Smooth muscle cell (in vitro differentiated cells): ENCODE data around the gene DGAT2. TPM values are rescaled to one million over a fixed set of nuclear protein-coding genes. Genes with fewer than 3 reads are reported as not detected.

Source experiments
- DNase-seq: peaks from one replicate; lab custom pipeline; 2025; ENCODE audit not compliant: unreplicated experiment; lab: John Stamatoyannopoulos, UW
- H2AFZ ChIP-seq: fragments of 200-600 bp; sonication (generic); 2 replicates; pipeline ENCODE4 v1.6.0; 2016; ENCODE audit warnings: antibody characterized with exemption, low read depth, mild to moderate bottlenecking
- H3F3A ChIP-seq: fragments of 200-600 bp; sonication (generic); 2 replicates; pipeline ENCODE4 v1.6.0; 2017; ENCODE audit warnings: antibody characterized with exemption, low read depth
- H3K27ac ChIP-seq: fragments of 200-600 bp; sonication (generic); 2 replicates; pipeline ENCODE4 v1.5.1; 2016; ENCODE audit warnings: low read depth, mild to moderate bottlenecking
- H3K27me3 ChIP-seq: fragments of 200-600 bp; sonication (generic); 2 replicates; pipeline ENCODE4 v1.6.1; 2016; ENCODE audit warnings: low read depth, mild to moderate bottlenecking
- H3K36me3 ChIP-seq: fragments of 200-600 bp; sonication (generic); 2 replicates; pipeline ENCODE4 v1.5.1; 2016; ENCODE audit warnings: low read depth
- H3K4me1 ChIP-seq: fragments of 200-600 bp; sonication (generic); 2 replicates; pipeline ENCODE4 v1.5.1; 2016; ENCODE audit warnings: low read depth
- H3K4me2 ChIP-seq: fragments of 200-600 bp; sonication (generic); 2 replicates; pipeline ENCODE4 v1.6.0; 2016; ENCODE audit warnings: mild to moderate bottlenecking
- H3K4me3 ChIP-seq: fragments of 200-600 bp; sonication (generic); 2 replicates; pipeline ENCODE4 v1.5.1; 2016; ENCODE audit warnings: mild to moderate bottlenecking
- H3K79me2 ChIP-seq: fragments of 200-600 bp; sonication (generic); 2 replicates; pipeline ENCODE4 v1.6.0; 2016; ENCODE audit warnings: low read depth, mild to moderate bottlenecking
- H3K9ac ChIP-seq: fragments of 200-600 bp; sonication (generic); 2 replicates; pipeline ENCODE4 v1.6.0; 2016; ENCODE audit warnings: low read depth
- H3K9me3 ChIP-seq: fragments of 200-600 bp; sonication (generic); replicated peaks from 2 replicates; pipeline ENCODE4 v1.5.1; 2016; ENCODE audit warnings: low read depth
- H4K20me1 ChIP-seq: fragments of 200-600 bp; sonication (generic); 2 replicates; pipeline ENCODE4 v1.6.0; 2016; ENCODE audit warnings: low read depth
- WGBS: methylation state at CpG from one replicate; pipeline ENCODE4 v1.1.7; 2016; ENCODE audit warnings: low lambda C conversion rate; 5-methylcytosine and 5-hydroxymethylcytosine counted together
- polyA plus RNA-seq: library from polyadenylated mRNA; unstranded; fragments of >200 nt; fragmentation: Nextera tagmentation; extraction: Ambion mirVana; gene quantifications from 2 replicates; pipeline ENCODE4 v1.2.1, GENCODE V29; 2016
- total RNA-seq: library from RNA; depleted of rRNA; stranded (reverse); fragments of >200 nt; gene quantifications from 2 replicates; pipeline ENCODE4 v1.2.3, GENCODE V29; 2014
- TF ChIP-seq, protein P1 (sequence below): fragments of 200-600 bp; sonication (generic); IDR thresholded peaks from 2 replicates; pipeline ENCODE4 v1.5.1; 2017; ENCODE audit warnings: borderline replicate concordance, mild to moderate bottlenecking, antibody characterized with exemption; ENCODE audit not compliant: insufficient read depth, poor library complexity, severe bottlenecking

DGAT2 gene
- total and polyA plus RNA-seq, 2 experiments from 2014 or later: 1.5 to 3.7 TPM

GRCh38 chr11:75762158-75762557, 6.4 kb upstream of the DGAT2 start:
- Histone ChIP-seq H2AFZ (no peak overlapping the region), H3K4me2 (no peak overlapping the region), H3K4me1 (no peaks in the 10 kb centered on the region), H4K20me1 (no peaks in the 10 kb centered on the region), H3K4me3 (no peak overlapping the region), H3K79me2 (no peaks in the 10 kb centered on the region), H3F3A (no peaks in the 10 kb centered on the region), H3K27me3 (no peaks in the 10 kb centered on the region), H3K9ac (no peak overlapping the region), H3K36me3 (no peaks in the 10 kb centered on the region), H3K27ac (no peak overlapping the region), H3K9me3 (no peaks in the 10 kb centered on the region)
- no peak for DNase-seq
- TF ChIP-seq, protein P1, sequence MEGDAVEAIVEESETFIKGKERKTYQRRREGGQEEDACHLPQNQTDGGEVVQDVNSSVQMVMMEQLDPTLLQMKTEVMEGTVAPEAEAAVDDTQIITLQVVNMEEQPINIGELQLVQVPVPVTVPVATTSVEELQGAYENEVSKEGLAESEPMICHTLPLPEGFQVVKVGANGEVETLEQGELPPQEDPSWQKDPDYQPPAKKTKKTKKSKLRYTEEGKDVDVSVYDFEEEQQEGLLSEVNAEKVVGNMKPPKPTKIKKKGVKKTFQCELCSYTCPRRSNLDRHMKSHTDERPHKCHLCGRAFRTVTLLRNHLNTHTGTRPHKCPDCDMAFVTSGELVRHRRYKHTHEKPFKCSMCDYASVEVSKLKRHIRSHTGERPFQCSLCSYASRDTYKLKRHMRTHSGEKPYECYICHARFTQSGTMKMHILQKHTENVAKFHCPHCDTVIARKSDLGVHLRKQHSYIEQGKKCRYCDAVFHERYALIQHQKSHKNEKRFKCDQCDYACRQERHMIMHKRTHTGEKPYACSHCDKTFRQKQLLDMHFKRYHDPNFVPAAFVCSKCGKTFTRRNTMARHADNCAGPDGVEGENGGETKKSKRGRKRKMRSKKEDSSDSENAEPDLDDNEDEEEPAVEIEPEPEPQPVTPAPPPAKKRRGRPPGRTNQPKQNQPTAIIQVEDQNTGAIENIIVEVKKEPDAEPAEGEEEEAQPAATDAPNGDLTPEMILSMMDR: no peak
- 91% methylated on average over 8 of the region's 8 CpGs for WGBS

DNA sequence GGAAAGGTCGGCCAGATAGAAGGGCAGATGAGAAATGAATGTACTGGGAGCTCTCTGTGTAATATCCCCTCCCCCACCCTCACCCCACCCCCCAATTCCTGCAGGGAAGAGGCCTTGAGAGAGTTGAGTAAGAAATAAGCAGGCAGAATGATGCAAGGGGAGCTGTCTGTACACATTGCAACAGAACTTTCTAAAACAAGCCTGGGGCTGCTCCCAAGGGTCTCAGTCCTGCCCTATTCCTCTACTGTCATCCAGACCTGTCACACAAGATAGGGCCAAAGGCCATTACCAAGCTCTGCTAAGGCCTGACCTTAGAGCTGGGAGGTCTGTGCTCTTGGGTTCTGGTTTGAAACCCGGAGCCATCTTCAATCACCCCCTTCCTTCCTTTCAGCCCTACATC, 5.7 kb upstream of the DGAT2 start:
- DNase-seq: no peak
- H3K9me3 ChIP-seq: no peaks in the 10 kb centered on the region
- H3K27ac ChIP-seq: no peak overlapping the region
- H3K4me2 ChIP-seq: no peak overlapping the region
- 84% methylated on average over 2 of the region's 2 CpGs for WGBS
- TF ChIP-seq, protein P1: no peak
- no peaks in the 10 kb centered on the region for H3F3A ChIP-seq
- no peaks in the 10 kb centered on the region for H4K20me1 ChIP-seq
- H3K79me2 ChIP-seq: no peaks in the 10 kb centered on the region
- H3K4me1 ChIP-seq: no peaks in the 10 kb centered on the region
- H3K36me3 ChIP-seq: no peaks in the 10 kb centered on the region
- no peak overlapping the region for H3K9ac ChIP-seq
- no peak overlapping the region for H3K4me3 ChIP-seq
- H3K27me3 ChIP-seq: peaks cover 7% of the 10 kb centered on the region
- no peak overlapping the region for H2AFZ ChIP-seq

- no peak overlapping the region for H3K9ac ChIP-seq
- TF ChIP-seq, protein P1: no peak
- no peak overlapping the region for H3K4me2 ChIP-seq
- no peaks in the 10 kb centered on the region for H3F3A ChIP-seq
- H3K9me3 ChIP-seq: no peaks in the 10 kb centered on the region
- DNase-seq: no peak
- H4K20me1 ChIP-seq: no peaks in the 10 kb centered on the region
- H3K79me2 ChIP-seq: no peaks in the 10 kb centered on the region
- peaks cover 16% of the 10 kb centered on the region for H3K27me3 ChIP-seq
- H3K36me3 ChIP-seq: no peaks in the 10 kb centered on the region
- no peak overlapping the region for H3K27ac ChIP-seq
- no peak overlapping the region for H3K4me3 ChIP-seq
- WGBS: 90% methylated on average over 3 of the region's 3 CpGs
- peaks cover 1% of the 10 kb centered on the region for H3K4me1 ChIP-seq
- no peak overlapping the region for H2AFZ ChIP-seq
Observed at GRCh38 chr11:75763846-75764245, 4.7 kb upstream of the DGAT2 start.

DNA sequence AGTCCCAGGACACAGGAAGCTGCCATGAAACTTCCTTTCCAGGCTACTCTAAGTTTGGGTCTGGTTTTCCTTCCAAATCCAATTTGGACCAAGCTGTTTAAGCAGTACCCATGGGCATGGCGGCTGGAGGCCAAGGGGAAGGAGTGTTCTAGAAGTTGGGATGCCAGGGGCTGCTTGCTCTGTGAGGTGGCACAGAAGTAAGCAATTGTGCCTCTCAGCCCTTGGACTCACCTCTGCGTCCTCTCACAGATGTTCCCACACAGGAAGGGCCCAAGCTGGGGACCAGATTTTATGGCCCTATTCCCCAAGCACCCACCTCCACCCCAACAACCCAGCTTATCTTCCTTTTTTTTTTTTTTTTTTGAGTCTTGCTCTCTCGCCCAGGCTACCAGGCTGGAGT, 3.5 kb upstream of the DGAT2 start:
- 95% methylated on average over 3 of the region's 3 CpGs for WGBS
- H3K36me3 ChIP-seq: no peaks in the 10 kb centered on the region
- no peak overlapping the region for H3K4me2 ChIP-seq
- no peak overlapping the region for H3K9ac ChIP-seq
- no peak overlapping the region for H3K4me3 ChIP-seq
- peaks cover 29% of the 10 kb centered on the region for H3K27me3 ChIP-seq
- no peak overlapping the region for H2AFZ ChIP-seq
- DNase-seq: no peak
- no peaks in the 10 kb centered on the region for H4K20me1 ChIP-seq
- H3K79me2 ChIP-seq: no peaks in the 10 kb centered on the region
- TF ChIP-seq, protein P1: no peak
- H3K27ac ChIP-seq: no peak overlapping the region
- no peaks in the 10 kb centered on the region for H3K9me3 ChIP-seq
- peaks cover 8% of the 10 kb centered on the region for H3K4me1 ChIP-seq
- no peaks in the 10 kb centered on the region for H3F3A ChIP-seq
